Progenitor cell of endocrine pancreas (in vitro differentiated cells): Measurements from ENCODE around the gene HNF1B. TPM values are rescaled to one million over a fixed set of nuclear protein-coding genes. Genes with fewer than 3 reads are reported as not detected.

ENCODE experiments used
- DNase-seq: peaks from one replicate; pipeline ENCODE4 v3.0.0; 2021; ENCODE audit warnings: low spot score; ENCODE audit not compliant: unreplicated experiment
- H3K27ac Mint-ChIP-seq: 2 replicates; pipeline ENCODE4 v1.8.0; 2021; ENCODE audit warnings: mild to moderate bottlenecking, moderate library complexity, mixed read lengths
- H3K27me3 Mint-ChIP-seq: 2 replicates; pipeline ENCODE4 v1.8.0; 2021; ENCODE audit warnings: mixed read lengths
- H3K36me3 Mint-ChIP-seq: 2 replicates; pipeline ENCODE4 v1.8.0; 2022; ENCODE audit warnings: mixed read lengths; ENCODE audit not compliant: insufficient read depth
- H3K4me1 Mint-ChIP-seq: 2 replicates; pipeline ENCODE4 v1.8.0; 2021; ENCODE audit warnings: low read depth, mixed read lengths
- H3K4me3 Mint-ChIP-seq: 2 replicates; pipeline ENCODE4 v1.8.0; 2021; ENCODE audit warnings: low read depth, mild to moderate bottlenecking, moderate library complexity, mixed read lengths
- H3K9me3 Mint-ChIP-seq: 2 replicates; pipeline ENCODE4 v1.8.0; 2021; ENCODE audit warnings: low read depth, mixed read lengths
- total RNA-seq: library from RNA; stranded (reverse); gene quantifications from 2 replicates; pipeline ENCODE4 v1.2.1, GENCODE V29; 2021
- TF ChIP-seq, protein P1 (sequence below): fragments of 200-600 bp; sonication (generic); IDR thresholded peaks from one replicate; pipeline ENCODE4 v1.5.0; 2021; ENCODE audit warnings: antibody characterized with exemption, mild to moderate bottlenecking; ENCODE audit not compliant: unreplicated experiment

The HNF1B gene
- total RNA-seq, 1 donor from 2014 or later: 99.1 TPM

DNA sequence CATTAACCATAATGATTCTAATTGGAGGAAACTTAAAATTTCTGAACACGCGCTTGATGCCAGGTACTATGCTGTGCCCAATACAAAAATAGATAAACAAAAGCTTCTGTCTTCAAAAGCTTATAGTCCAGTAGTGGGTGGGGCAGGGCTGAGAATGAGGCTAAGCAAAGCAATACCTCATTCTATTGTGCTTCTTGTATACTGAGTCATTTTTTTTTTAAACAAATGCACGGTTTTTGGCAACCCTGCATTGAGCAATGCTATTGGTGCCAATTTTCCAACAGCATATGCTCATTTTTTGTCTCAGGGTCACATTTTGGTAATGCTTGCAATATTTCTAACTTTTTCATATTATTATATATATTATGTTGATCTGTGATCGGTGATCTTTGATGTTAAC lies 34.7 kb upstream of the HNF1B start:
- H3K27me3 Mint-ChIP-seq: no peaks in the 10 kb centered on the region
- peaks cover 6% of the 10 kb centered on the region for H3K9me3 Mint-ChIP-seq
- H3K36me3 Mint-ChIP-seq: no peaks in the 10 kb centered on the region
- no peaks in the 10 kb centered on the region for H3K4me1 Mint-ChIP-seq
- TF ChIP-seq, protein P1, sequence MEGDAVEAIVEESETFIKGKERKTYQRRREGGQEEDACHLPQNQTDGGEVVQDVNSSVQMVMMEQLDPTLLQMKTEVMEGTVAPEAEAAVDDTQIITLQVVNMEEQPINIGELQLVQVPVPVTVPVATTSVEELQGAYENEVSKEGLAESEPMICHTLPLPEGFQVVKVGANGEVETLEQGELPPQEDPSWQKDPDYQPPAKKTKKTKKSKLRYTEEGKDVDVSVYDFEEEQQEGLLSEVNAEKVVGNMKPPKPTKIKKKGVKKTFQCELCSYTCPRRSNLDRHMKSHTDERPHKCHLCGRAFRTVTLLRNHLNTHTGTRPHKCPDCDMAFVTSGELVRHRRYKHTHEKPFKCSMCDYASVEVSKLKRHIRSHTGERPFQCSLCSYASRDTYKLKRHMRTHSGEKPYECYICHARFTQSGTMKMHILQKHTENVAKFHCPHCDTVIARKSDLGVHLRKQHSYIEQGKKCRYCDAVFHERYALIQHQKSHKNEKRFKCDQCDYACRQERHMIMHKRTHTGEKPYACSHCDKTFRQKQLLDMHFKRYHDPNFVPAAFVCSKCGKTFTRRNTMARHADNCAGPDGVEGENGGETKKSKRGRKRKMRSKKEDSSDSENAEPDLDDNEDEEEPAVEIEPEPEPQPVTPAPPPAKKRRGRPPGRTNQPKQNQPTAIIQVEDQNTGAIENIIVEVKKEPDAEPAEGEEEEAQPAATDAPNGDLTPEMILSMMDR: no peak
- no peak overlapping the region for H3K27ac Mint-ChIP-seq
- no peak overlapping the region for H3K4me3 Mint-ChIP-seq
- DNase-seq: no peak

DNA sequence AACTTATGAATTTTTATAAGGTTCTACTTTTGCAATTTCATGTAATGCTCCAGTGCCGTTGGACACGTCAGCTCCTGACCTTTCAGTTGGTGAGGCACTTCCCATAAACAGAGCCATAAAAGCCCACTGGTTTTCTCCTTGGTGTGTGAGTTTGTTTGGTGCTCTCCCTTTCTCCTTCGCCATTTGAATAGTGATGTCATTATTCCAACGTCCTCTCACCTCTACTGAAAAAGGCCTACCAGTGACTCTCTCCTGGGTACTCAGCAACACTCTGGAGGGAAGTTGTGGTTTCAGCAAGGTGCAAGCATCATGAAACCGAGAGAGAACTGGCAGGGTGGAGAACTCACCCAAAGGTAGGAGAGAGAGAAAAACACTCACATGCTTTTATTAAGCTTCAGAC lies 29.6 kb upstream of the HNF1B start:
- DNase-seq: no peak
- TF ChIP-seq, protein P1: no peak
- H3K36me3 Mint-ChIP-seq: no peaks in the 10 kb centered on the region
- no peaks in the 10 kb centered on the region for H3K4me1 Mint-ChIP-seq
- H3K27ac Mint-ChIP-seq: no peak overlapping the region
- H3K9me3 Mint-ChIP-seq: peaks cover 2% of the 10 kb centered on the region
- H3K27me3 Mint-ChIP-seq: no peaks in the 10 kb centered on the region
- no peak overlapping the region for H3K4me3 Mint-ChIP-seq

DNA sequence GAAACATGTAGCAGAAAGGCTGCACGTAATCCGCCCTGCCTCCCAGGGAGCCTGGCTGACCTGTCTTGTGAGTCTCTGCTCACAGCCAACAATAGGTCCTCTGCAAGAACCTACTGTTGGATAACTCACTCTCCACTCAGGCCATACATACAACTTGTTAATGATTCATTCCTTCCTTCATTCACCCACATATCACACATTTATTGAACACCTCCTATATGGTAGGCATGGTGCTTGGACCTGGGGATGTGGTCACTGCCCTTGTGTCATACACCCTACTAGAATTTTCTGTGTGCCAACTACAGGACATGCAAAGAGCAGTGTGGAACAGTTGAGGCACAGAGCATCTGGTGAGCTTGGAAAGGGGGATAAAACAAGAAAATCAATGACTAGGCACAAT lies 28.1 kb upstream of the HNF1B start:
- Mint-ChIP-seq H3K27me3 (no peaks in the 10 kb centered on the region), H3K4me1 (no peaks in the 10 kb centered on the region), H3K27ac (no peak overlapping the region), H3K36me3 (no peaks in the 10 kb centered on the region), H3K4me3 (no peak overlapping the region), H3K9me3 (peaks cover 2% of the 10 kb centered on the region)
- TF ChIP-seq, protein P1: no peak
- no peak for DNase-seq

DNA sequence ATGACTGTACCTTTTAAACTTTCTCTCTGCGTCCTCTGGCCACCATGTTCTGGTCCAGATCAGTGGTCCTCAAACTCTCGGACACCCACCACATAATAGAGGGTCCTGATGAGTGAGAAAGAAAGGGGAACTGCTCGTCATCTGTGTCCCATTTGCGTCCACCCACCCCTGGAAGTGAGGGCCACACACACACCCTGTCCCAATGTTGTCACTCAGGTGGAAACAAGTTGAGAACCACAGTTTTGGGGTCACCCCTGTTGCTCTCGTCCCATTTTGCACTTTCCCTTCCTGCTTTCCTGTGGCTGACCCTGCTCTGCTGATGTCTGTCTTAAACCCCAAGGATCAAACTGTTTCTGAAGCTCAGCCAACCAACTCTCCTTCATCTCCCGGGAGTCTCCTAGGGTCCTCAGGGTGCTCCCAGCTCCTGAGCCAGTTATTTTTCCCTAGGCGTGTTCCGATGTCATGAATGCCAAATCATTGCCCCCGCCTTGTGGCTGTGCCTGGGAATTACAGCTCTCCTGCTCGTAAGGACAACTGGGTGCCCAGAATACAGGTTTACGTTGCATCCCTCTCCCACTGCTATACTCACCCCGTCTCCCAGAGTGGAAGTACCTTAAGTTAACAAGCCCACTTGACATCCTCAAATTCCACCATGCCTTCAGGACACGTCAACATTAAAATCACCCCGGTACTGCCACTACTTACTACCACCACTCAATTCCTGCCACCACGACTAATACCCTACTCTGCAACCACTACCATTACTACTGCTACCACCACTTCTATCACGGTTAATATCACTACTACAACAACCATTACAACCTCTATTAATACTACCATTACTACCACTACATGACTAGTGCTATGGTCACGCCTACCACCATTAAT lies 26.0 kb upstream of the HNF1B start:
- DNase-seq: peak; percentile 43
- TF ChIP-seq, protein P1: peak; percentile 71
- Mint-ChIP-seq H3K4me1 (no peaks in the 10 kb centered on the region), H3K27me3 (no peaks in the 10 kb centered on the region), H3K27ac (no peak overlapping the region), H3K9me3 (peaks cover 9% of the 10 kb centered on the region), H3K36me3 (peaks cover 2% of the 10 kb centered on the region), H3K4me3 (no peak overlapping the region)

DNA sequence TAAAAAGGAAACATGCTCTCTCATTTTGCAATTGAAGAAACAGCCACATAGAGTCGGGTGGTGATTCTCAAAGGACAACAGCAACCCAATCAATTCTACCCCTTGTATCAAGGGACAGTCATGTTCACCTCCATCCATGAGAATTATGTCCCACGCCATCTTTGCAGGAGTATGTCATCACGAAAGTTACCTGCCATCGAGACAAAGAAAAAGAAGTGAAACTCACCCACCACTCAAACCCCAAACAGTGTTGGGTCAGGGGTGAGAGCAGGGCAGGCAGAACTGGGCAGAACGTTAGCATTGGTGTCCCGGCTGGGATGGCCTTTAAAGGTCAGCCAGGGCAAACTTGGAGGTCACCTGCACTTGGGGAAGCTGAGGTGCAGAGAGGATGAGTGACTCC lies 24.2 kb upstream of the HNF1B start:
- Mint-ChIP-seq H3K4me3 (no peak overlapping the region), H3K4me1 (peaks cover 14% of the 10 kb centered on the region), H3K9me3 (peaks cover 9% of the 10 kb centered on the region), H3K36me3 (peaks cover 2% of the 10 kb centered on the region), H3K27me3 (no peaks in the 10 kb centered on the region), H3K27ac (no peak overlapping the region)
- TF ChIP-seq, protein P1: no peak
- DNase-seq: no peak
